Keratinocyte (primary cell): ENCODE data around the gene DENND4A.

Experiments used
- CTCF ChIP-seq, 3 experiments: IDR thresholded peaks in 1 of 3; conservative IDR thresholded peaks in 1 of 3; optimal IDR thresholded peaks in 1 of 3; 2 replicates in 2 of 3; 3 replicates in 1 of 3; pipeline versions ENCODE3 to v1.5.1; 2011; ENCODE audit warnings: low read length in 3 of 3, mild to moderate bottlenecking in 3 of 3, moderate library complexity in 2 of 3, control low read depth in 1 of 3, inconsistent platforms in 1 of 3; ENCODE audit not compliant: insufficient read depth in 2 of 3; ENCODE audit errors: extremely low read depth in 1 of 3
- EZH2 ChIP-seq: IDR thresholded peaks from one replicate; pipeline ENCODE4 v1.6.1; 2012; ENCODE audit warnings: inconsistent platforms, mild to moderate bottlenecking, low read length, moderate library complexity

GRCh38 chr15:65743637-65744252 lies 48.3 kb downstream of the DENND4A start:
- TF ChIP-seq CTCF (optimal IDR thresholded peaks at IDR 0.05 in 1 of 3, IDR thresholded peaks at IDR 0.05 in 1 of 3, conservative IDR thresholded peaks at IDR 0.05 in 1 of 3; ENCODE audit: extremely low read depth in 1 of 3, insufficient read depth in 2 of 3, low read length in 3 of 3) = no peak
- no peak for TF ChIP-seq EZH2
